GM19395 (cell line): ENCODE measurements around the gene ZNF135.
A peak's percentile ranks its signal among the peaks of the same experiment; 100 is the strongest.

ENCODE experiments used
- ATAC-seq: cut with Tn5 transposase; IDR thresholded peaks from one replicate; pipeline ENCODE4 v1.9.1; 2021; ENCODE audit warnings: mild to moderate bottlenecking, moderate library complexity; ENCODE audit not compliant: unreplicated experiment

Gene ZNF135

GRCh38 chr19:58059003-58059670, at the start of gene ZNF135:
TSS of gene ZNF135 (plus strand) at chr19:58059282. CDS start at chr19:58060003, 721 bp downstream.
- ATAC-seq: no peak

GRCh38 chr19:58009301-58009665, 49.8 kb upstream of the ZNF135 start:
- ATAC-seq: peak; percentile 25

GRCh38 chr19:58009666-58010301, 49.3 kb upstream of the ZNF135 start:
- peak; percentile 82 for ATAC-seq

GRCh38 chr19:58010507-58010906, 48.6 kb upstream of the ZNF135 start:
- no peak for ATAC-seq

GRCh38 chr19:58014141-58014540, 44.9 kb upstream of the ZNF135 start:
- ATAC-seq: no peak

- no peak for ATAC-seq
These were observed 39.0 kb upstream of the ZNF135 start for GRCh38 chr19:58020129-58020528.

GRCh38 chr19:58021541-58022282, 37.4 kb upstream of the ZNF135 start:
- ATAC-seq: no peak

GRCh38 chr19:58022283-58022660, 36.8 kb upstream of the ZNF135 start:
- ATAC-seq: no peak

GRCh38 chr19:58024661-58025060, 34.4 kb upstream of the ZNF135 start:
- no peak for ATAC-seq

- no peak for ATAC-seq
These were observed 25.2 kb upstream of the ZNF135 start, which contains the start of gene ZSCAN1 for GRCh38 chr19:58033741-58034476. TSS of gene ZSCAN1 (plus strand) at chr19:58034025. CDS start at chr19:58037837, 3,812 bp downstream.

- ATAC-seq: no peak
These were observed 24.6 kb upstream of the ZNF135 start for GRCh38 chr19:58034477-58034793.

- ATAC-seq: no peak
These were observed 23.2 kb upstream of the ZNF135 start for GRCh38 chr19:58035863-58036262.

- no peak for ATAC-seq
These were observed 21.0 kb upstream of the ZNF135 start for GRCh38 chr19:58037927-58038687.

- ATAC-seq: no peak
These were observed 20.3 kb upstream of the ZNF135 start for GRCh38 chr19:58038688-58039204.

- no peak for ATAC-seq
These were observed 18.1 kb upstream of the ZNF135 start for GRCh38 chr19:58040751-58041525.

- ATAC-seq: no peak
These were observed 16.4 kb upstream of the ZNF135 start for GRCh38 chr19:58042495-58043340.

- no peak for ATAC-seq
These were observed 14.7 kb upstream of the ZNF135 start for GRCh38 chr19:58044391-58044790.

- no peak for ATAC-seq
These were observed 14.2 kb upstream of the ZNF135 start for GRCh38 chr19:58044886-58045285.
